Activated T-helper 1 cell treated with anti-CD3 and anti-CD28 coated beads, Interleukin-2, amount 50 U/mL, for 16 hours (primary cell): Measurements from ENCODE around the gene ACER1.
"Not testable (repeated sequence)": the region's sequence is repeated elsewhere in the genome, so short reads cannot be mapped to it uniquely, and the experiment has no call there.

Experiments
- DNase-seq, 2 donors: peaks; one replicate each; pipeline ENCODE4 v3.0.0-alpha.2; 2020; ENCODE audit warnings: low read depth in 1 of 2, low spot score in 1 of 2

Gene ACER1

GRCh38 chr19:6297202-6297601, 36.2 kb downstream of the ACER1 start:
- DNase-seq = no peak

- DNase-seq = no peak
These were observed 41.4 kb downstream of the ACER1 start for GRCh38 chr19:6292006-6292405.

- DNase-seq = no peak
These were observed 44.7 kb downstream of the ACER1 start for GRCh38 chr19:6288737-6289136.

- DNase-seq = no peak
These were observed 46.0 kb downstream of the ACER1 start for GRCh38 chr19:6287269-6287885.

- no peak for DNase-seq
These were observed 46.7 kb downstream of the ACER1 start for GRCh38 chr19:6286676-6287075.

GRCh38 chr19:6282393-6282792, 51.0 kb downstream of the ACER1 start:
- DNase-seq = not testable (repeated sequence)

- peak; percentile 83 to 96 for DNase-seq
These were observed 53.4 kb downstream of the ACER1 start, which contains the start of gene MLLT1 for GRCh38 chr19:6279931-6280591. Gene MLLT1 (minus strand): TSS chr19:6279975. CDS start chr19:6279784, 191 bp downstream.

GRCh38 chr19:6279620-6279930, 53.8 kb downstream of the ACER1 start:
- no peak for DNase-seq

GRCh38 chr19:6278740-6279619, 54.4 kb downstream of the ACER1 start:
- no peak for DNase-seq

GRCh38 chr19:6278051-6278450, 55.4 kb downstream of the ACER1 start:
- no peak for DNase-seq

GRCh38 chr19:6276447-6276846, 57.0 kb downstream of the ACER1 start:
- no peak for DNase-seq

- no peak for DNase-seq
These were observed 58.2 kb downstream of the ACER1 start for GRCh38 chr19:6275170-6275744.

- DNase-seq = no peak
These were observed 58.7 kb downstream of the ACER1 start for GRCh38 chr19:6274756-6275155.

GRCh38 chr19:6273701-6274601, 59.5 kb downstream of the ACER1 start:
- no peak for DNase-seq

- DNase-seq = no peak
These were observed 60.4 kb downstream of the ACER1 start for GRCh38 chr19:6272913-6273600.

- DNase-seq = no peak
These were observed 61.0 kb downstream of the ACER1 start for GRCh38 chr19:6272411-6272791.

- DNase-seq = no peak
These were observed 61.5 kb downstream of the ACER1 start for GRCh38 chr19:6271721-6272410.

- no peak for DNase-seq
These were observed 62.2 kb downstream of the ACER1 start for GRCh38 chr19:6271251-6271650.

- DNase-seq = no peak
These were observed 62.6 kb downstream of the ACER1 start for GRCh38 chr19:6270822-6271221.
